H9 (cell line): ENCODE data around the gene GPHN. TPM values are rescaled to one million over a fixed set of nuclear protein-coding genes. Genes with fewer than 3 reads are reported as not detected.

ENCODE experiments used
- DNase-seq: peaks from one replicate; pipeline ENCODE4 v3.0.0-alpha.2; 2017
- H2AFZ ChIP-seq: one replicate; pipeline ENCODE4 v1.6.1; 2013; ENCODE audit warnings: mild to moderate bottlenecking, low read length, control low read depth, moderate library complexity
- H2AK5ac ChIP-seq: 2 replicates; pipeline ENCODE4 v1.6.1; 2013; ENCODE audit warnings: low read length, control low read depth, mixed read lengths; ENCODE audit not compliant: insufficient read length
- H2BK120ac ChIP-seq: one replicate; pipeline ENCODE4 v1.6.1; 2013; ENCODE audit warnings: low read depth, mild to moderate bottlenecking, low read length, control low read depth, inconsistent platforms; ENCODE audit not compliant: poor library complexity, severe bottlenecking
- H2BK12ac ChIP-seq: 2 replicates; pipeline ENCODE4 v1.6.1; 2013; ENCODE audit warnings: low read length, control low read depth, mixed read lengths, low read depth; ENCODE audit not compliant: insufficient read length
- H2BK15ac ChIP-seq: 2 replicates; pipeline ENCODE4 v1.6.1; 2013; ENCODE audit warnings: low read depth, low read length, control low read depth
- H2BK20ac ChIP-seq: one replicate; pipeline ENCODE4 v1.6.1; 2013; ENCODE audit warnings: low read depth, mild to moderate bottlenecking, low read length, control low read depth, inconsistent platforms; ENCODE audit not compliant: poor library complexity, severe bottlenecking
- H2BK5ac ChIP-seq: 2 replicates; pipeline ENCODE4 v1.6.1; 2013; ENCODE audit warnings: low read length, control low read depth, mixed read lengths; ENCODE audit not compliant: insufficient read length
- H3K14ac ChIP-seq: 2 replicates; pipeline ENCODE4 v1.6.1; 2013; ENCODE audit warnings: low read length, control low read depth; ENCODE audit not compliant: insufficient read depth
- H3K18ac ChIP-seq: 2 replicates; pipeline ENCODE4 v1.6.1; 2013; ENCODE audit warnings: low read depth, mild to moderate bottlenecking, mixed read lengths, low read length, control low read depth; ENCODE audit not compliant: insufficient read length
- H3K23ac ChIP-seq: 2 replicates; pipeline ENCODE4 v1.6.1; 2013; ENCODE audit warnings: low read length, control low read depth, mixed read lengths, low read depth; ENCODE audit not compliant: insufficient read length
- H3K23me2 ChIP-seq: 2 replicates; pipeline ENCODE4 v1.6.1; 2013; ENCODE audit warnings: low read depth, mild to moderate bottlenecking, mixed read lengths, low read length, control low read depth; ENCODE audit not compliant: insufficient read length, poor library complexity, severe bottlenecking
- H3K27ac ChIP-seq: 2 replicates; pipeline ENCODE4 v1.5.1; 2013; ENCODE audit warnings: low read length, control low read depth, mixed read lengths, low read depth; ENCODE audit not compliant: insufficient read length
- H3K27me3 ChIP-seq: 2 replicates; pipeline ENCODE4 v1.6.1; 2013; ENCODE audit warnings: low read length, control low read depth, inconsistent platforms; ENCODE audit not compliant: insufficient read depth
- H3K4ac ChIP-seq: 2 replicates; pipeline ENCODE4 v1.6.1; 2013; ENCODE audit warnings: low read depth, mild to moderate bottlenecking, control low read depth, inconsistent platforms, low read length, moderate library complexity
- H3K4me1 ChIP-seq: 2 replicates; pipeline ENCODE4 v1.6.1; 2013; ENCODE audit warnings: low read length, control low read depth, inconsistent platforms; ENCODE audit not compliant: insufficient read depth
- H3K4me2 ChIP-seq: 2 replicates; pipeline ENCODE4 v1.6.1; 2013; ENCODE audit warnings: low read length, control low read depth, mixed read lengths; ENCODE audit not compliant: insufficient read length, insufficient read depth
- H3K56ac ChIP-seq: 2 replicates; pipeline ENCODE4 v1.6.1; 2013; ENCODE audit warnings: low read depth, mild to moderate bottlenecking, mixed read lengths, low read length, control low read depth; ENCODE audit not compliant: insufficient read length
- H3K79me1 ChIP-seq: 2 replicates; pipeline ENCODE4 v1.6.1; 2013; ENCODE audit warnings: low read depth, mild to moderate bottlenecking, moderate library complexity, low read length, control low read depth, inconsistent platforms; ENCODE audit not compliant: insufficient read depth, poor library complexity, severe bottlenecking
- H3K79me2 ChIP-seq: 2 replicates; pipeline ENCODE4 v1.6.1; 2013; ENCODE audit warnings: low read length, control low read depth, inconsistent platforms; ENCODE audit not compliant: insufficient read depth
- H3K9ac ChIP-seq: 2 replicates; pipeline ENCODE4 v1.6.1; 2013; ENCODE audit warnings: low read length, control low read depth, mixed read lengths; ENCODE audit not compliant: insufficient read length; ENCODE audit errors: extremely low read depth
- H3K9me3 ChIP-seq: one replicate; pipeline ENCODE4 v1.6.1; 2013; ENCODE audit warnings: low read depth, low read length, inconsistent platforms; ENCODE audit not compliant: control insufficient read depth
- H3T11ph ChIP-seq: one replicate; pipeline ENCODE4 v1.6.1; 2013; ENCODE audit warnings: mild to moderate bottlenecking, low read length, control low read depth, inconsistent platforms
- H4K20me1 ChIP-seq: one replicate; pipeline ENCODE4 v1.6.1; 2013; ENCODE audit not compliant: control insufficient read depth, insufficient read length, insufficient read depth
- H4K5ac ChIP-seq: 2 replicates; pipeline ENCODE4 v1.6.1; 2013; ENCODE audit warnings: low read depth, mild to moderate bottlenecking, mixed read lengths, low read length, control low read depth; ENCODE audit not compliant: insufficient read length
- H4K8ac ChIP-seq: replicated peaks from 2 replicates; pipeline ENCODE4 v1.6.1; 2013; ENCODE audit warnings: low read length, control low read depth, mixed read lengths, low read depth; ENCODE audit not compliant: insufficient read length
- H4K91ac ChIP-seq: 2 replicates; pipeline ENCODE4 v1.6.1; 2013; ENCODE audit warnings: low read depth, mild to moderate bottlenecking, moderate library complexity, mixed read lengths, low read length, control low read depth; ENCODE audit not compliant: insufficient read length
- H3K27ac Mint-ChIP-seq, 3 experiments: 2 replicates in 2 of 3; 3 replicates in 1 of 3; pipeline ENCODE4 v1.8.0; 2020 to 2021; ENCODE audit warnings: mixed read lengths in 3 of 3, mild to moderate bottlenecking in 1 of 3, moderate library complexity in 1 of 3
- H3K27me3 Mint-ChIP-seq: 2 replicates; pipeline ENCODE4 v1.8.0; 2021; ENCODE audit warnings: low read depth, mild to moderate bottlenecking, moderate library complexity, mixed read lengths
- H3K36me3 Mint-ChIP-seq, 3 experiments: 2 replicates in 2 of 3; 3 replicates in 1 of 3; pipeline ENCODE4 v1.8.0; 2020 to 2021; ENCODE audit warnings: low read depth in 3 of 3, mixed read lengths in 3 of 3; ENCODE audit not compliant: insufficient read depth in 1 of 3
- H3K4me1 Mint-ChIP-seq, 2 experiments: 2 replicates each; pipeline ENCODE4 v1.8.0; 2020; ENCODE audit warnings: mixed read lengths in 2 of 2
- H3K4me3 Mint-ChIP-seq, 2 experiments: 2 replicates in 1 of 2; 3 replicates in 1 of 2; pipeline ENCODE4 v1.8.0; 2020 to 2021; ENCODE audit warnings: mild to moderate bottlenecking in 2 of 2, mixed read lengths in 2 of 2, moderate library complexity in 1 of 2
- H3K9me3 Mint-ChIP-seq, 2 experiments: 2 replicates in 1 of 2; 3 replicates in 1 of 2; pipeline ENCODE4 v1.8.0; 2020; ENCODE audit warnings: mild to moderate bottlenecking in 2 of 2, mixed read lengths in 2 of 2, moderate library complexity in 1 of 2
- WGBS: extraction: QIAGEN DNeasy Blood & Tissue Kit; methylation state at CpG from one replicate; pipeline ENCODE4 v1.1.7; 2013; ENCODE audit warnings: missing lambda C conversion rate, low lambda C conversion rate, mixed read lengths; ENCODE audit not compliant: insufficient read length; ENCODE audit errors: extremely low coverage; 5-methylcytosine and 5-hydroxymethylcytosine counted together
- total RNA-seq: library from RNA; stranded (reverse); gene quantifications from 2 replicates; pipeline ENCODE4 v1.2.1, GENCODE V29; 2021
- TF ChIP-seq, protein P1 (sequence below): fragments of 200-600 bp; sonication (generic); conservative IDR thresholded peaks from 3 replicates; pipeline ENCODE4 v1.8.0; 2021; ENCODE audit warnings: antibody characterized with exemption, mild to moderate bottlenecking

The GPHN gene
- total RNA-seq, 1 experiment from 2014 or later = 16.1 TPM

DNA sequence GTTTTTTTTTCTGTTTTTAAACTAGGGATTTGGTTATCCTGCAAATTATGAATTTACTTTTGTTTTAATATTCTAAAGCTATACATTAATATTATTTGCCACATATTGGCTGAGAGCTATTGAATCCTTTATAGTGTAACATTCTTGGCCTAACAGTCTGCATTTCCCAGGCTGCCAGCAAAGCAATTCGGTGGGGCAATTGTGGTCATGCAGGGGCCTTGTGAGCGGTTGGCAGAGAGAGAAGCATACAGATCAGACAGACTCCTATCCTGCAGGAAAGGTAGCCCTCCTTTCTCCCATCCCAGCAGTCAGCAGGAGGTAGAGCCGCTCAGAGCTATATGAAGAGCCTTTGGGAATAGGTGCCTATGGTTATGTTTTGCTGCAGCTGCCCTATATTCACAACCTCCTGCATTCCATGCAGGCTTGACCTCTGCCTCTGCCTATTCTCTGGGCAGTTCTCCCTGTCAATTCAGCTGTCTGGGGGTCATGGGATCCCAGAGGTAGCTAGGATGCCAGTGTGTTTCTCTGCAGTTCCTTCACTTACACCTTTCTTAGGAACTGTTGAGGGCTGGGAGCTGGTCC lies 144.7 kb downstream of the GPHN start:
- DNase-seq = no peak
- no peak overlapping the region for H3K9ac ChIP-seq
- H3K4me3 Mint-ChIP-seq = no peak overlapping the region
- H3K23me2 ChIP-seq = no peaks in the 10 kb centered on the region
- no peaks in the 10 kb centered on the region for H3K79me2 ChIP-seq
- H2BK20ac ChIP-seq = no peak overlapping the region
- no peak overlapping the region for H2AFZ ChIP-seq
- no peak overlapping the region for H2AK5ac ChIP-seq
- TF ChIP-seq, protein P1, sequence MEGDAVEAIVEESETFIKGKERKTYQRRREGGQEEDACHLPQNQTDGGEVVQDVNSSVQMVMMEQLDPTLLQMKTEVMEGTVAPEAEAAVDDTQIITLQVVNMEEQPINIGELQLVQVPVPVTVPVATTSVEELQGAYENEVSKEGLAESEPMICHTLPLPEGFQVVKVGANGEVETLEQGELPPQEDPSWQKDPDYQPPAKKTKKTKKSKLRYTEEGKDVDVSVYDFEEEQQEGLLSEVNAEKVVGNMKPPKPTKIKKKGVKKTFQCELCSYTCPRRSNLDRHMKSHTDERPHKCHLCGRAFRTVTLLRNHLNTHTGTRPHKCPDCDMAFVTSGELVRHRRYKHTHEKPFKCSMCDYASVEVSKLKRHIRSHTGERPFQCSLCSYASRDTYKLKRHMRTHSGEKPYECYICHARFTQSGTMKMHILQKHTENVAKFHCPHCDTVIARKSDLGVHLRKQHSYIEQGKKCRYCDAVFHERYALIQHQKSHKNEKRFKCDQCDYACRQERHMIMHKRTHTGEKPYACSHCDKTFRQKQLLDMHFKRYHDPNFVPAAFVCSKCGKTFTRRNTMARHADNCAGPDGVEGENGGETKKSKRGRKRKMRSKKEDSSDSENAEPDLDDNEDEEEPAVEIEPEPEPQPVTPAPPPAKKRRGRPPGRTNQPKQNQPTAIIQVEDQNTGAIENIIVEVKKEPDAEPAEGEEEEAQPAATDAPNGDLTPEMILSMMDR = no peak
- no CpG with 5 or more reads among the region's 3 CpGs for WGBS
- no peak overlapping the region for H3K4me2 ChIP-seq
- H3K14ac ChIP-seq = no peak overlapping the region
- H3K27me3 ChIP-seq = no peaks in the 10 kb centered on the region
- H3K27ac Mint-ChIP-seq = peak overlapping the region in 1 of 3 experiments; percentile 94; a peak in 1 of 7 replicates
- H3K4ac ChIP-seq = no peak overlapping the region
- H4K20me1 ChIP-seq = no peaks in the 10 kb centered on the region
- peaks cover 4% of the 10 kb centered on the region; the same call in 1 of the 2 replicates for H3K4me1 ChIP-seq
- no peak overlapping the region for H3K23ac ChIP-seq
- H3K9me3 Mint-ChIP-seq = peaks cover 12 to 16% of the 10 kb centered on the region in 2 experiments; a peak in 4 of 5 replicates
- no peak overlapping the region for H3K18ac ChIP-seq
- H2BK5ac ChIP-seq = no peak overlapping the region
- no peak overlapping the region for H4K8ac ChIP-seq
- no peak overlapping the region for H3T11ph ChIP-seq
- H2BK120ac ChIP-seq = no peak overlapping the region
- H3K27me3 Mint-ChIP-seq = no peaks in the 10 kb centered on the region
- no peak overlapping the region for H2BK12ac ChIP-seq
- no peak overlapping the region for H4K5ac ChIP-seq
- H3K9me3 ChIP-seq = no peaks in the 10 kb centered on the region
- no peak overlapping the region for H3K56ac ChIP-seq
- no peak overlapping the region for H3K27ac ChIP-seq
- H3K4me1 Mint-ChIP-seq = peaks cover 14 to 22% of the 10 kb centered on the region in 2 experiments
- H4K91ac ChIP-seq = no peak overlapping the region
- H2BK15ac ChIP-seq = no peak overlapping the region
- H3K79me1 ChIP-seq = no peaks in the 10 kb centered on the region
- H3K36me3 Mint-ChIP-seq = peaks cover 5 to 14% (median 12%) of the 10 kb centered on the region in 3 experiments; a peak in 5 of 7 replicates
